CD1c-positive myeloid dendritic cell (primary cell): ENCODE data around the gene TIMM8A.
"Not testable (repeated sequence)": the region's sequence is repeated elsewhere in the genome, so short reads cannot be mapped to it uniquely, and the experiment has no call there.

Source experiments
- DNase-seq: peaks from one replicate; pipeline ENCODE4 v3.0.0-alpha.2; 2016; ENCODE audit errors: extremely low spot score

TIMM8A gene

DNA sequence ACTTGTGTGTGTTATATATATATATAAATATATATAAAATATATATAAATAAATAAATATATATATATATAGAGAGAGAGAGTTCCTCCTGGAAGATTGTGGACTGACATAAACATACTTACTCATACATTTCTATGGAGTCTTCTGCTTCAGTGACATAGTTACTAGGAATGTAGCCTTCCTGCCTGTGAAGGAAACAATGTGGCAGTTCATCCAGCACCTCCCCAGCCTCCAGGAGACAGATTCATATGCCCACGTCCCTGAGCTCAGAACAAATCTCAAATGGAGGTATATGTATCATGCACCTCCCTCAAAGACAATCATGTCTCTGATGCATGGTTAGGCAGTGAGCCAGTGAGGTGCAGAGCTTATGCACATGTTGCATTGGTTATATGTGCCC, 11.4 kb upstream of the TIMM8A start:
- no peak for DNase-seq

DNA sequence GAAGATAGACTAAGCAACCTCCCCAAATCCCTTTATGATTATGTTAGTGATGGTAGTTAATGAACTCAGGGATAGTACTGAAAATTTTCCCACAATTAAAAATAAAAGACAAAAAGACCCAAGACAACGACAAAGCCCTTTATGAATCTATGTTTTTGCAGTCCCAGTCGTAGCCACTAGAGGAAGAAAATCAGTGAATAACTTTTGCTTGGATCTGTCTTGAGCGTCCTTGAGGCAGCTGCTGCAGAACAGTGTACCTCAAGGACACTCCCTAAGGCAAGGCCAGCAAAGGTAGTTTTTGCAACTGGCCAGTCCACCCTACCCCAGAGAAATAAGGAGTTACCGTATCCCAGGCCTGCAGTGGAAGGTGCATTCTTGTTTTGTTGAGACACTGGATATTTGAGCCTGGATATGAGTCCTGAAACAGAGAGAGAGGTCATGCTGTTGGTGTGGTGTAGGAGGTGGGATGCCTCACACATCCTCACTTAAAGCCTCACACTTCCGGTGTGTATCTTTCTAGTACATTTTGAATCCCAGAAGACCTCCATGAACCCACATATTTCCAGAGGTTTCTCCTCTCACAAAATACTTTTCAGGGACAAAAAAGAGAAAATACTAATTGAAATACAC, 8.7 kb upstream of the TIMM8A start:
- DNase-seq: no peak

DNA sequence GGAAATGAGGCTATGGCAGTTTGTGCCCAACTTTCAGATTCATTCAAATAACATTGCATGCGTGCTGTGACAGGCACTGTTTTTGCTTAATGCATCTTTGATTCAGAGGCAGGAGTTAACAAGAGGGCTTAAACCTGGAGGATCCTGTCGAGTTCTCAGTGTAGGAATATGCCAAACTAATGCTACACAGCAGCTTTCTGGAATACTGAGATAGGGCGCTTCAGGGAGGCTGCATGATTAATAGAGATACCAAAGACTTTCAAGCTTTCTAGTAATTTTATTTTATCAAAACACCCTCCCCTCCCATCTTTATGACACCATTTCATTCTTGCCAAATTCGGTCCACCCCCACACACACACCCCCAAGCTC, 636 bp upstream of the TIMM8A start:
- DNase-seq: no peak

- DNase-seq: no peak
These were observed 587 bp downstream of the TIMM8A start for GRCh38 chrX:101347859-101348451.

DNA sequence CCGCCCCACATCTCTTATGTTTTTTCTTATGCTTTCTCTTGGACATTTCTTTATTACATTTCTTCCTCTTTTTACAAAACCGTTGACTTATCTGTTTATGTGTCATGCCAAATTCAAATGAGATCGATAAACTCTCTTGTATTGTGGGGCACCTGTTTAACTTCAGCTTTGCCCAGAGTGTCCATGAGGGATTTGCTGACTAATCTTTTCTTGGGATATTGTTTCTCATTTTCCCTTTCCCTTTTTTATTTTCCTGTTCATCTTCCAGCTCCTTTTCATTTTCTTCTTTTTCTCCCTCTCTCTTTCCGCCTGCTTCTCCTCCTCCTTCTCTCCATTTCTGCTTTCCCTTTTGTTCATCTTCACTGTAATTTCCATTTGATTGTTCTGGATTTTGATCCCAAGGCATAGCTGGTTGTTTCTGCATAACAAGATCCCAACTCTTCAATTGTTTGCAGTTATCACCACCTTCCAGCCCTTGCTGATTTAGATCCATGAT, 10.7 kb downstream of the TIMM8A start:
- no peak for DNase-seq

DNA sequence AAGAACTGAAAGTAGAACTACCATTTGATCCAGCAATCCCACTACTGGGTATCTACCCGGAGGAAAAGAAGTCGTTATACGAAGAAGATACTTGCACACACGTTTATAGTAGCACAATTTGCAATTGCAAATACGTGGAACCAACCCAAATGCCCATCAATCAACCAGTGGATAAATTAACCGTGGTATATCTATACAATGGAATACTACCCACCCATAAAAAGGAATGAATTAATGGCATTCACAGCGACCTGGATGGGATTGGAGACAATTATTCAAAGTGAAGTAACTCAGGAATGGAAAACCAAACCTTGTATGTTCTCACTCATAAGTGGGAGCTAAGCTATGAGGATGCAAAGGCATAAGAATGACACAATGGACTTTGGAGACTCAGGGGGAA, 14.2 kb downstream of the TIMM8A start:
- not testable (repeated sequence) for DNase-seq

- DNase-seq: not testable (repeated sequence)
These were observed 21.9 kb downstream of the TIMM8A start for GRCh38 chrX:101326600-101326999.

DNA sequence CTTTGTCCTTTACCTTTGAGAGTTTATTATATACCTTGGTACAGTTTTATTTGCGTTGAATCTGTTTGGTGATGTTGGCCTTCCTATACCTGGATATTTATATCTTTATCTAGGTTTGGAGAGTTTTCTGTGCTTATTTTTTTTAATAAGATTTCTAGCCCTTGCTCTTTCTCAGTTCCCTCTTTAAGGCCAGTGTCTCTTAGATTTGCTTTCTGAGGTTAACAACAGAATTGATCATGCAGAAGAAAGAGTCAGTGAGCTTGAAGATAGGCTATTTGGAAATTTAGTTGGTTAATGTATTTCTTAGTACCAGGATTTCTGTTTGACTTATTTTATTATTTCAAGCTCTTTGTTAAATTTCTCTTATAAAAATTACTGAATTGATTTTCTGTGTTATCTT, 44.8 kb downstream of the TIMM8A start:
- DNase-seq: no peak
